Endodermal cell (in vitro differentiated cells): Measurements from ENCODE around the gene ZBTB7C. TPM values are rescaled to one million over a fixed set of nuclear protein-coding genes. Genes with fewer than 3 reads are reported as not detected.

Experiments
- DNase-seq: peaks from one replicate; pipeline ENCODE4 v3.0.0-alpha.2; 2017
- H3K27ac ChIP-seq: 2 replicates; pipeline ENCODE4 v1.5.1; 2013; ENCODE audit warnings: mild to moderate bottlenecking, low read depth, low read length, moderate library complexity
- H3K27me3 ChIP-seq: 2 replicates; pipeline ENCODE4 v1.6.1; 2013; ENCODE audit warnings: mild to moderate bottlenecking, low read length, moderate library complexity; ENCODE audit not compliant: insufficient read depth, control insufficient read depth, poor library complexity, severe bottlenecking
- H3K36me3 ChIP-seq: 2 replicates; pipeline ENCODE4 v1.7.0; 2013; ENCODE audit warnings: mild to moderate bottlenecking, low read length, moderate library complexity; ENCODE audit not compliant: control insufficient read depth, insufficient read depth
- H3K4me1 ChIP-seq: one replicate; pipeline ENCODE4 v1.7.0; 2013; ENCODE audit warnings: low read length; ENCODE audit not compliant: control insufficient read depth, insufficient read depth
- H3K4me3 ChIP-seq: 2 replicates; pipeline ENCODE4 v1.5.1; 2013; ENCODE audit warnings: mild to moderate bottlenecking, low read length, moderate library complexity
- H3K9ac ChIP-seq: 2 replicates; pipeline ENCODE4 v1.6.1; 2013; ENCODE audit warnings: mild to moderate bottlenecking, low read length, moderate library complexity; ENCODE audit not compliant: poor library complexity, severe bottlenecking; ENCODE audit errors: extremely low read depth
- H3K9me3 ChIP-seq: 2 replicates; pipeline ENCODE4 v1.6.1; 2013; ENCODE audit warnings: mild to moderate bottlenecking, low read length, moderate library complexity; ENCODE audit not compliant: control insufficient read depth
- H3K27ac Mint-ChIP-seq: 2 replicates; pipeline ENCODE4 v1.8.0; 2020; ENCODE audit warnings: mixed read lengths
- H3K27me3 Mint-ChIP-seq: 2 replicates; pipeline ENCODE4 v1.8.0; 2021; ENCODE audit warnings: mild to moderate bottlenecking, mixed read lengths; ENCODE audit not compliant: insufficient read depth
- H3K36me3 Mint-ChIP-seq: 2 replicates; pipeline ENCODE4 v1.8.0; 2020; ENCODE audit warnings: low read depth, mixed read lengths
- H3K4me1 Mint-ChIP-seq: 2 replicates; pipeline ENCODE4 v1.8.0; 2020; ENCODE audit warnings: mixed read lengths
- H3K4me3 Mint-ChIP-seq: 2 replicates; pipeline ENCODE4 v1.8.0; 2020; ENCODE audit warnings: mild to moderate bottlenecking, moderate library complexity, mixed read lengths
- H3K9me3 Mint-ChIP-seq: 2 replicates; pipeline ENCODE4 v1.8.0; 2020; ENCODE audit warnings: mild to moderate bottlenecking, mixed read lengths
- whole genome bisulfite sequencing, 2 experiments: methylation state at CpG; one replicate each; pipeline versions ENCODE4 v1.1.5 to v1.1.7; 2013; ENCODE audit warnings: missing lambda C conversion rate in 2 of 2, mixed read lengths in 1 of 2; ENCODE audit not compliant: insufficient coverage in 1 of 2, insufficient read length in 1 of 2; 5-methylcytosine and 5-hydroxymethylcytosine counted together
- total RNA-seq, 2 donors: library from RNA; stranded (reverse); fragmentation: NEBNext Ultra II Directional in 1 of 2; extraction: Animal tissue kit (Norgen Biotek cat#: 25700) in 1 of 2; gene quantifications; 2 replicates in 1 of 2; 3 replicates in 1 of 2; pipeline ENCODE4 v1.2.1, GENCODE V29; 2021
- TF ChIP-seq, protein P1 (sequence below): fragments of 200-600 bp; sonication (generic); conservative IDR thresholded peaks from 2 replicates; pipeline ENCODE4 v1.5.0; 2021; ENCODE audit warnings: antibody characterized with exemption, mild to moderate bottlenecking

ZBTB7C gene
- total RNA-seq, 2 donors from 2014 or later, result 0.31 to 0.62 TPM

- no peaks in the 10 kb centered on the region for H3K36me3 Mint-ChIP-seq
- 84 to 85% methylated on average over 5 to 6 of the region's 6 CpGs for whole genome bisulfite sequencing, 2 experiments
- TF ChIP-seq, protein P1, sequence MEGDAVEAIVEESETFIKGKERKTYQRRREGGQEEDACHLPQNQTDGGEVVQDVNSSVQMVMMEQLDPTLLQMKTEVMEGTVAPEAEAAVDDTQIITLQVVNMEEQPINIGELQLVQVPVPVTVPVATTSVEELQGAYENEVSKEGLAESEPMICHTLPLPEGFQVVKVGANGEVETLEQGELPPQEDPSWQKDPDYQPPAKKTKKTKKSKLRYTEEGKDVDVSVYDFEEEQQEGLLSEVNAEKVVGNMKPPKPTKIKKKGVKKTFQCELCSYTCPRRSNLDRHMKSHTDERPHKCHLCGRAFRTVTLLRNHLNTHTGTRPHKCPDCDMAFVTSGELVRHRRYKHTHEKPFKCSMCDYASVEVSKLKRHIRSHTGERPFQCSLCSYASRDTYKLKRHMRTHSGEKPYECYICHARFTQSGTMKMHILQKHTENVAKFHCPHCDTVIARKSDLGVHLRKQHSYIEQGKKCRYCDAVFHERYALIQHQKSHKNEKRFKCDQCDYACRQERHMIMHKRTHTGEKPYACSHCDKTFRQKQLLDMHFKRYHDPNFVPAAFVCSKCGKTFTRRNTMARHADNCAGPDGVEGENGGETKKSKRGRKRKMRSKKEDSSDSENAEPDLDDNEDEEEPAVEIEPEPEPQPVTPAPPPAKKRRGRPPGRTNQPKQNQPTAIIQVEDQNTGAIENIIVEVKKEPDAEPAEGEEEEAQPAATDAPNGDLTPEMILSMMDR, result no peak
- no peaks in the 10 kb centered on the region for H3K36me3 ChIP-seq
- no peak overlapping the region for H3K4me3 Mint-ChIP-seq
- H3K27me3 Mint-ChIP-seq, result peaks cover 5% of the 10 kb centered on the region
- peak overlapping the region; percentile 33 for H3K27ac Mint-ChIP-seq
- DNase-seq, result no peak
- H3K27ac ChIP-seq, result no peak overlapping the region
- H3K27me3 ChIP-seq, result no peaks in the 10 kb centered on the region
- peaks cover 25% of the 10 kb centered on the region for H3K4me1 Mint-ChIP-seq
- no peak overlapping the region for H3K4me3 ChIP-seq
- no peaks in the 10 kb centered on the region for H3K4me1 ChIP-seq
- H3K9ac ChIP-seq, result no peak overlapping the region
- H3K9me3 Mint-ChIP-seq, result no peaks in the 10 kb centered on the region
- H3K9me3 ChIP-seq, result no peaks in the 10 kb centered on the region
Measured at GRCh38 chr18:48058486-48058885, 350.7 kb downstream of the ZBTB7C start.

GRCh38 chr18:48057018-48057417, 352.2 kb downstream of the ZBTB7C start:
- TF ChIP-seq, protein P1, result no peak
- Histone ChIP-seq H3K4me1 (no peaks in the 10 kb centered on the region), H3K36me3 (no peaks in the 10 kb centered on the region), H3K9ac (no peak overlapping the region), H3K4me3 (no peak overlapping the region), H3K27ac (no peak overlapping the region), H3K27me3 (no peaks in the 10 kb centered on the region), H3K9me3 (no peaks in the 10 kb centered on the region)
- H3K4me3 Mint-ChIP-seq, result no peak overlapping the region
- H3K27me3 Mint-ChIP-seq, result peaks cover 9% of the 10 kb centered on the region
- H3K36me3 Mint-ChIP-seq, result no peaks in the 10 kb centered on the region
- no peak overlapping the region for H3K27ac Mint-ChIP-seq
- peaks cover 25% of the 10 kb centered on the region for H3K4me1 Mint-ChIP-seq
- DNase-seq, result no peak
- no peaks in the 10 kb centered on the region for H3K9me3 Mint-ChIP-seq

DNA sequence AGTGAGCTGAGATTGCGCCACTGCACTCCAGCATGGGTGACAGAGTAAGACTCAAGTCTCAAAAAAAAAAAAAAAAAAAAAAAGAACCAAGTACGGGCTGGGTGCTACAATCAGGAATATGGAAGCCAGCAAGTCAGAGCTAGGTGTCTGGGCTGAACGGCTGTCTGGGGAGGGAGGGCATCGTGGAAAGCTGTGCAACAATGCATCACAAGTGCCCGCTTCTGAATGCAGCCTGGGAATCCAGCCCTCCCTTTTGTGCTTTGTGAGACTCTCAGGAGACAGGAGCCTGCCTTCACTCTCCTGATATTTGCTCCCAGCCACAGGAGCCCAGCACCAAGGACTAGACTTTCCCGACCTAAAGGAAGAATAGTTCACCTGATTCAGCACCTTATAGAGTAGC, 353.8 kb downstream of the ZBTB7C start:
- Mint-ChIP-seq H3K27ac (no peak overlapping the region), H3K27me3 (peaks cover 9% of the 10 kb centered on the region), H3K9me3 (no peaks in the 10 kb centered on the region), H3K4me1 (peaks cover 23% of the 10 kb centered on the region), H3K36me3 (no peaks in the 10 kb centered on the region), H3K4me3 (no peak overlapping the region)
- DNase-seq, result no peak
- TF ChIP-seq, protein P1, result no peak
- H3K9me3 ChIP-seq, result no peaks in the 10 kb centered on the region
- H3K4me3 ChIP-seq, result no peak overlapping the region
- H3K36me3 ChIP-seq, result no peaks in the 10 kb centered on the region
- WGBS, 2 experiments, result 91 to 100% methylated on average over 3 to 6 of the region's 6 CpGs
- no peaks in the 10 kb centered on the region for H3K27me3 ChIP-seq
- no peak overlapping the region for H3K27ac ChIP-seq
- H3K9ac ChIP-seq, result no peak overlapping the region
- no peaks in the 10 kb centered on the region for H3K4me1 ChIP-seq
